Natural killer cell (primary cell): ENCODE results near the gene CACYBP. TPM values are rescaled to one million over a fixed set of nuclear protein-coding genes. Genes with fewer than 3 reads are reported as not detected.

Experiments used
- ATAC-seq, 3 donors: fragments of 150-1000 bp in 2 of 3; fragments of 200-7000 bp in 1 of 3; cut with Tn5 transposase; 1 replicate in 1 of 3; 2 replicates in 2 of 3; pipeline ENCODE4 v1.10.0; 2021; ENCODE audit warnings: mild to moderate bottlenecking in 2 of 3, moderate library complexity in 2 of 3
- DNase-seq, 2 donors: peaks; one replicate each; pipeline versions ENCODE4 v3.0.0 to v3.0.0-alpha.2; 2013 to 2021; ENCODE audit warnings: mixed read lengths in 1 of 2
- H3K27ac ChIP-seq: one replicate; pipeline ENCODE4 v1.5.1; 2013; ENCODE audit warnings: mild to moderate bottlenecking, low read length
- H3K27me3 ChIP-seq: one replicate; pipeline ENCODE4 v1.6.1; 2013; ENCODE audit warnings: low read length; ENCODE audit not compliant: control insufficient read depth, insufficient read depth
- H3K36me3 ChIP-seq: one replicate; pipeline ENCODE4 v1.6.1; 2013; ENCODE audit warnings: low read length; ENCODE audit not compliant: control insufficient read depth, insufficient read depth
- H3K4me1 ChIP-seq: one replicate; pipeline ENCODE4 v1.6.1; 2013; ENCODE audit warnings: low read length; ENCODE audit not compliant: control insufficient read depth, insufficient read depth
- H3K4me3 ChIP-seq: one replicate; pipeline ENCODE4 v1.5.1; 2013; ENCODE audit warnings: low read length
- H3K9me3 ChIP-seq: one replicate; pipeline ENCODE4 v1.6.1; 2013; ENCODE audit warnings: low read length; ENCODE audit not compliant: control insufficient read depth, insufficient read depth
- H3K27ac Mint-ChIP-seq, 2 donors: one replicate each; pipeline ENCODE4 v1.8.0; 2022; ENCODE audit warnings: mild to moderate bottlenecking in 2 of 2, mixed read lengths in 2 of 2, moderate library complexity in 1 of 2
- H3K27me3 Mint-ChIP-seq, 2 donors: one replicate each; pipeline ENCODE4 v1.8.0; 2022; ENCODE audit warnings: low read depth in 2 of 2, mixed read lengths in 2 of 2
- H3K36me3 Mint-ChIP-seq: one replicate; pipeline ENCODE4 v1.8.0; 2022; ENCODE audit warnings: mixed read lengths
- H3K4me1 Mint-ChIP-seq, 2 donors: one replicate each; pipeline ENCODE4 v1.8.0; 2022; ENCODE audit warnings: mixed read lengths in 2 of 2
- H3K4me3 Mint-ChIP-seq: one replicate; pipeline ENCODE4 v1.8.0; 2022; ENCODE audit warnings: mild to moderate bottlenecking, moderate library complexity, mixed read lengths
- H3K9me3 Mint-ChIP-seq, 2 donors: one replicate each; pipeline ENCODE4 v1.8.0; 2022; ENCODE audit warnings: mixed read lengths in 2 of 2
- CTCF ChIP-seq: fragments of 200-600 bp; IDR thresholded peaks from one replicate; pipeline ENCODE4 v1.8.0; 2022; ENCODE audit warnings: antibody characterized with exemption
- WGBS: methylation state at CpG from one replicate; pipeline ENCODE4 v1.1.7; 2013; ENCODE audit warnings: missing lambda C conversion rate; ENCODE audit not compliant: insufficient coverage; 5-methylcytosine and 5-hydroxymethylcytosine counted together
- intact Hi-C: fragments of 100-400 bp; cut with micrococcal nuclease; formaldehyde crosslinking; loops from one replicate; pipeline ENCODE4 v1.14.2; 2022
- total RNA-seq, 4 donors: library from RNA; stranded (reverse); fragments of 120-200 nt in 1 of 4; gene quantifications; one replicate each; pipeline versions ENCODE4 v1.2.3 to v1.2.4, GENCODE V29; 2013 to 2022

CACYBP gene
- total RNA-seq, 3 donors from 2014 or later (not counting 1 experiment from before 2014, with no cell fraction given): 43.8 to 55.4 (median 51.9) TPM

GRCh38 chr1:175009532-175009931 is 9.8 kb downstream of the CACYBP start:
- ATAC-seq: no peak
- intact Hi-C loops: no loop called here

GRCh38 chr1:175013445-175013844 is 13.7 kb downstream of the CACYBP start:
- no peaks in the 10 kb centered on the region for H3K36me3 Mint-ChIP-seq
- no peak overlapping the region for H3K4me3 ChIP-seq
- H3K9me3 ChIP-seq: no peaks in the 10 kb centered on the region
- no peaks in the 10 kb centered on the region for H3K4me1 ChIP-seq
- ATAC-seq (no peak), DNase-seq (no peak)
- TF ChIP-seq CTCF: no peak
- H3K27ac ChIP-seq: no peak overlapping the region
- H3K27me3 Mint-ChIP-seq: no peaks in the 10 kb centered on the region
- 94% methylated on average over 1 of the region's 1 CpG for WGBS
- no peaks in the 10 kb centered on the region for H3K9me3 Mint-ChIP-seq
- intact Hi-C loops: no loop called here
- peak overlapping the region in 1 of 2 donors; percentile 2 for H3K27ac Mint-ChIP-seq
- H3K27me3 ChIP-seq: no peaks in the 10 kb centered on the region
- peaks cover 6 to 11% of the 10 kb centered on the region in 2 donors for H3K4me1 Mint-ChIP-seq
- H3K36me3 ChIP-seq: peaks cover 83% of the 10 kb centered on the region
- no peak overlapping the region for H3K4me3 Mint-ChIP-seq

More at GRCh38 chr1:175009532-175009931, 9.8 kb downstream of the CACYBP start:
- H3K9me3 ChIP-seq: no peaks in the 10 kb centered on the region
- DNase-seq: no peak
- no peak for TF ChIP-seq CTCF
- Mint-ChIP-seq H3K4me1 (peaks cover 5 to 14% of the 10 kb centered on the region in 2 donors), H3K9me3 (no peaks in the 10 kb centered on the region), H3K36me3 (no peaks in the 10 kb centered on the region), H3K27ac (peak overlapping the region in 1 of 2 donors; percentile 3), H3K27me3 (no peaks in the 10 kb centered on the region), H3K4me3 (no peak overlapping the region)
- H3K27ac ChIP-seq: no peak overlapping the region
- WGBS: 98% methylated on average over 4 of the region's 10 CpGs
- peaks cover 83% of the 10 kb centered on the region for H3K36me3 ChIP-seq
- H3K4me1 ChIP-seq: no peaks in the 10 kb centered on the region
- H3K27me3 ChIP-seq: no peaks in the 10 kb centered on the region
- H3K4me3 ChIP-seq: no peak overlapping the region

- ATAC-seq (no peak), DNase-seq (no peak)
- intact Hi-C loops: no loop called here
- Histone ChIP-seq H3K27me3 (no peaks in the 10 kb centered on the region), H3K36me3 (peaks cover 71% of the 10 kb centered on the region), H3K27ac (no peak overlapping the region), H3K4me1 (no peaks in the 10 kb centered on the region), H3K9me3 (no peaks in the 10 kb centered on the region), H3K4me3 (no peak overlapping the region)
- no peak overlapping the region for H3K27ac Mint-ChIP-seq
- no peaks in the 10 kb centered on the region for H3K9me3 Mint-ChIP-seq
- H3K27me3 Mint-ChIP-seq: no peaks in the 10 kb centered on the region
- WGBS: 97% methylated on average over 4 of the region's 4 CpGs
- TF ChIP-seq CTCF: no peak
- no peaks in the 10 kb centered on the region for H3K36me3 Mint-ChIP-seq
- H3K4me1 Mint-ChIP-seq: peaks cover 6 to 11% of the 10 kb centered on the region in 2 donors
- H3K4me3 Mint-ChIP-seq: no peak overlapping the region
Observed at GRCh38 chr1:175015243-175015642, 15.5 kb downstream of the CACYBP start.

- no peaks in the 10 kb centered on the region for H3K9me3 Mint-ChIP-seq
- no peaks in the 10 kb centered on the region for H3K27me3 Mint-ChIP-seq
- no peak for ATAC-seq
- no peak for DNase-seq
- Histone ChIP-seq H3K36me3 (peaks cover 34% of the 10 kb centered on the region), H3K4me1 (peaks cover 12% of the 10 kb centered on the region), H3K4me3 (no peak overlapping the region), H3K9me3 (no peaks in the 10 kb centered on the region), H3K27me3 (no peaks in the 10 kb centered on the region), H3K27ac (no peak overlapping the region)
- H3K4me3 Mint-ChIP-seq: no peak overlapping the region
- 100% methylated on average over 2 of the region's 3 CpGs for WGBS
- H3K36me3 Mint-ChIP-seq: no peaks in the 10 kb centered on the region
- intact Hi-C loops: no loop called here
- peaks cover 31 to 39% of the 10 kb centered on the region in 2 donors for H3K4me1 Mint-ChIP-seq
- TF ChIP-seq CTCF: no peak
- H3K27ac Mint-ChIP-seq: no peak overlapping the region
Observed at GRCh38 chr1:175019524-175019923, 19.8 kb downstream of the CACYBP start.
